HG02623 (cell line): ENCODE data around the gene CHRNA7.
"Not testable (repeated sequence)": the region's sequence is repeated elsewhere in the genome, so short reads cannot be mapped to it uniquely, and the experiment has no call there.

Source experiments
- ATAC-seq: cut with Tn5 transposase; IDR thresholded peaks from one replicate; pipeline ENCODE4 v1.9.1; 2021; ENCODE audit warnings: moderate library complexity; ENCODE audit not compliant: unreplicated experiment

Gene CHRNA7

DNA sequence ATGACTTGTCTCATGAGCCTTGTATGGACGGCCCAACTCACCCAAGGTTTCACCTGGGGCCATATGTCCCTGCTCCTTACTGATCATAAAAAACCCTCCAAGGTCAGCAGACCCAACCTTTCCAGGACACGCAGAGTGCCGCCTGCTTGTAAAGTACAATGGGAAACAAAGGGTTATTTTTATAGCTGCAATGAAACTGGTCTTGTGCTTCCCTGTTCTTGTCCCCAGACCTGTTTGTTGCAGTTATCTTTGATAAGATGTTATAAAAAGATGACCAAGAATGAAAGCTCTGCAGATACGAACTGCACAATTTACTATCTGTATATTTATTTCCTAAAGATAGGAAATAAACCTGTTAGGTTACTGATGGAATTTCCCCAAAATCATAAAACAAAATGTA, 136.0 kb downstream of the CHRNA7 start:
- not testable (repeated sequence) for ATAC-seq

DNA sequence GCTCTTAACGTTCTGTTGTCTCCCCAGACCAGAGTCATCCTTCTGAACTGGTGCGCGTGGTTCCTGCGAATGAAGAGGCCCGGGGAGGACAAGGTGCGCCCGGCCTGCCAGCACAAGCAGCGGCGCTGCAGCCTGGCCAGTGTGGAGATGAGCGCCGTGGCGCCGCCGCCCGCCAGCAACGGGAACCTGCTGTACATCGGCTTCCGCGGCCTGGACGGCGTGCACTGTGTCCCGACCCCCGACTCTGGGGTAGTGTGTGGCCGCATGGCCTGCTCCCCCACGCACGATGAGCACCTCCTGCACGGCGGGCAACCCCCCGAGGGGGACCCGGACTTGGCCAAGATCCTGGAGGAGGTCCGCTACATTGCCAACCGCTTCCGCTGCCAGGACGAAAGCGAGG, 137.6 kb downstream of the CHRNA7 start:
- not testable (repeated sequence) for ATAC-seq

DNA sequence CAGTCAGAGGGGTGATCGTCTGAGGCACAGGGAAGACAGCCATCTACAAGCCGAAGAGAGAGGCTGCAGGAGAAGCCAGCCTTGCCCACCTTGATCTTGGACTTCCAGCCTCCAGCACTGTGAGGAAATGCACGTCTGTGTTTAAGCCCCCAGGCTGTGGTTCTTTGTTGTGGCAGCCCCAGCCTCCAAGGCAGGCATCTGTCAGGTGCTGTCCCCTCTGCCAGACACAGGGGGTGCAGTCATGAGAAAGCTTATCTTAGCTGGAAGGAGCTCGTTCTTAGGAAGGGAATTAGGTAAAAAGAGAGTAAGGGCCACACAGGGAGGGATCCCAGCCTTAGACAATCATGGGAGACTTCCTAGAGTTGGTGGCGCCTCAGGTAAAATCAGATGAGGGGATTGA, 150.3 kb downstream of the CHRNA7 start:
- not testable (repeated sequence) for ATAC-seq

GRCh38 chr15:32193780-32194179, 163.5 kb downstream of the CHRNA7 start:
- not testable (repeated sequence) for ATAC-seq

GRCh38 chr15:32196206-32196605, 165.9 kb downstream of the CHRNA7 start:
- ATAC-seq = not testable (repeated sequence)

- not testable (repeated sequence) for ATAC-seq
These were observed 168.6 kb downstream of the CHRNA7 start for GRCh38 chr15:32198938-32199337.

- not testable (repeated sequence) for ATAC-seq
These were observed 178.8 kb downstream of the CHRNA7 start for GRCh38 chr15:32209081-32209480.

- no peak for ATAC-seq
These were observed 188.4 kb downstream of the CHRNA7 start for GRCh38 chr15:32218666-32219065.
